ENCODE data around the gene USP33. TPM values are rescaled to one million over a fixed set of nuclear protein-coding genes. Genes with fewer than 3 reads are reported as not detected.

Gene USP33
- total and polyA plus RNA-seq, 9 of the 15 experiments (the other 6 are each of a cell fraction or from before 2014, with no cell fraction given), result 22.4 to 83.5 (median 44.7) TPM

GRCh38 chr1:77725706-77726105 lies 33.9 kb downstream of the USP33 start:
- Histone ChIP-seq H3K9ac (ENCODE audit: insufficient read depth in 1 of 2, low read depth in 2 of 2, low read length in 2 of 2) (no peak overlapping the region), H3K36me3 (ENCODE audit: control insufficient read depth, insufficient read depth, low read length) (peaks cover 79% of the 10 kb centered on the region), H4K20me1 (replicated peaks; ENCODE audit: control insufficient read depth, insufficient read depth, low read length) (no peaks in the 10 kb centered on the region; the same call in 1 of the 2 replicates), H3K9me3 (replicated peaks; ENCODE audit: control insufficient read depth, insufficient read depth, low read depth, low read length) (no peaks in the 10 kb centered on the region), H3K4me2 (ENCODE audit: insufficient read depth, low read length) (no peak overlapping the region), H3K4me3 (no peak overlapping the region), H3K4me1 (replicated peaks in 1 of 2; ENCODE audit: control insufficient read depth in 2 of 2, insufficient read depth in 2 of 2, low read length in 2 of 2) (peaks cover 7 to 8% of the 10 kb centered on the region in 2 experiments; a peak in 4 of 5 replicates), H3K27me3 (ENCODE audit: control insufficient read depth in 2 of 2, insufficient read depth in 2 of 2, low read length in 2 of 2) (no peaks in the 10 kb centered on the region), H3K27ac (ENCODE audit: extremely low read depth, low read depth, low read length) (no peak overlapping the region), H3K9me1 (ENCODE audit: control insufficient read depth, insufficient read depth, low read length) (no peaks in the 10 kb centered on the region), H3K79me2 (ENCODE audit: control insufficient read depth, insufficient read depth, low read length) (no peaks in the 10 kb centered on the region), H2AFZ (ENCODE audit: low read depth, low read length) (no peak overlapping the region)
- intact Hi-C loops (cut with micrococcal nuclease) (no loop called here), in situ Hi-C loops (cut with MboI) (no loop called here)
- DNase-seq (ENCODE audit: extremely low read depth in 1 of 4, low spot score in 3 of 4) (no peak), ATAC-seq (no peak), FAIRE-seq (no peak)
- no TSS peak for BruUV-seq (replicated peaks)
- CTCF ChIA-PET (ENCODE audit: low intra/inter-chr PET ratio), result no interaction called here
- whole genome bisulfite sequencing (ENCODE audit: insufficient coverage, low coverage, missing lambda C conversion rate), result 98% methylated on average over 4 of the region's 4 CpGs
- POLR2A ChIA-PET, result interaction anchor here (1.0 kb wide), 1 partner anchor 22 kb away, joined by 3 read pairs; no protein-coding TSS in a partner anchor
- TF ChIP-seq, protein P1, sequence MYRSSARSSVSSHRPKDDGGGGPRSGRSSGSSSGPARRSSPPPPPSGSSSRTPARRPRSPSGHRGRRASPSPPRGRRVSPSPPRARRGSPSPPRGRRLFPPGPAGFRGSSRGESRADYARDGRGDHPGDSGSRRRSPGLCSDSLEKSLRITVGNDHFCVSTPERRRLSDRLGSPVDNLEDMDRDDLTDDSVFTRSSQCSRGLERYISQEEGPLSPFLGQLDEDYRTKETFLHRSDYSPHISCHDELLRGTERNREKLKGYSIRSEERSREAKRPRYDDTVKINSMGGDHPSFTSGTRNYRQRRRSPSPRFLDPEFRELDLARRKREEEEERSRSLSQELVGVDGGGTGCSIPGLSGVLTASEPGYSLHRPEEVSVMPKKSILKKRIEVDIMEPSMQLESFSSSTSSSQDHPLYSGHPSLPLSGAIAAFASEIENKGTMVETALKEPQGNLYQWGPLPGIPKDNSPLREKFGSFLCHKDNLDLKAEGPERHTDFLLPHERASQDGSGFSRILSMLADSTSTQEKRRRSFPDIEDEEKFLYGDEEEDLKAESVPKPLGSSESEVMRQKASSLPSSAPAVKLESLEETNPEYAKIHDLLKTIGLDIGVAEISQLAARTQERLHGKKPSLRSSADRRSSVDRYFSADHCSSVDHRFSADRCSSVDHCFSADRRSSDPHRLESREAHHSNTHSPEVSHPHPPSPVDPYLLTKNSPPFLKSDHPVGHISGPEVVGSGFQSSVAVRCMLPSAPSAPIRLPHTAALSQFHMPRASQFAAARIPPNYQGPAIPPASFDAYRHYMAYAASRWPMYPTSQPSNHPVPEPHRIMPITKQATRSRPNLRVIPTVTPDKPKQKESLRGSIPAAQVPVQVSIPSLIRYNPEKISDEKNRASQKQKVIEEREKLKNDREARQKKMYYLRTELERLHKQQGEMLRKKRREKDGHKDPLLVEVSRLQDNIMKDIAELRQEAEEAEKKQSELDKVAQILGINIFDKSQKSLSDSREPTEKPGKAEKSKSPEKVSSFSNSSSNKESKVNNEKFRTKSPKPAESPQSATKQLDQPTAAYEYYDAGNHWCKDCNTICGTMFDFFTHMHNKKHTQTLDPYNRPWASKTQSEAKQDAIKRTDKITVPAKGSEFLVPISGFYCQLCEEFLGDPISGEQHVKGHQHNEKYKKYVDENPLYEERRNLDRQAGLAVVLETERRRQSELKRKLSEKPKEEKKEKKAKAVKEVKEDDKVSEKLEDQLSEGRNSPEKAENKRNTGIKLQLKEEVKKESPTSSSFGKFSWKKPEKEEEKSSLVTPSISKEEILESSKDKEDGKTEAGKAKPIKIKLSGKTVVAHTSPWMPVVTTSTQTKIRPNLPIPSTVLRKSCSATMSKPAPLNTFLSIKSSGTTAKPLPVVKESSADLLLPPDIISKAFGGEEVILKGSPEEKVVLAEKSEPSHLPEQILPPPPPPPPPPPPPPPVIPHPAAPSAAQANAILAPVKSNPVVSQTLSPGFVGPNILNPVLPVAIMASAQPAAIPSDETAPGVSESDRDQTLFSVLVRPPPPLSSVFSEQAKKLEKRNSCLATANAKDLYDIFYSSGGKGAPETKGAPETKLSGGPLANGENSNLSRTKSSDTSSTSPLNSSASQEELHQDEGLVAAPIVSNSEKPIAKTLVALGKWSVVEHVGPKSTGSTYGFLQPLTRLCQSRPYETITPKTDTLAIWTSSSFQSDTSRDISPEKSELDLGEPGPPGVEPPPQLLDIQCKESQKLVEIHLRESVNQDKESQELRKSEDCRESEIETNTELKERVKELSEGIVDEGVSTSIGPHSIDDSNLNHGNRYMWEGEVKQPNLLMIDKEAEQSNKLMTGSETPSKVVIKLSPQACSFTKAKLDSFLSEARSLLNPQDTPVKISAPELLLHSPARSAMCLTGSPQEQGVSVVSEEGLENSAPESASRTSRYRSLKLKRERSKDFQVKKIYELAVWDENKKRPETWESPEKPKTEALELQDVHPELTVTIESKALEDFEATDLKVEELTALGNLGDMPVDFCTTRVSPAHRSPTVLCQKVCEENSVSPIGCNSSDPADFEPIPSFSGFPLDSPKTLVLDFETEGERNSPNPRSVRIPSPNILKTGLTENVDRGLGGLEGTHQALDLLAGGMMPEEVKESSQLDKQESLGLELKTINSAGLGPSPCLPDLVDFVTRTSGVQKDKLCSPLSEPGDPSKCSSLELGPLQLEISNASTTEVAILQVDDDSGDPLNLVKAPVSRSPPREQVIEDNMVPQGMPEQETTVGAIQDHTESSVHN (IDR thresholded peaks at IDR 0.05; ENCODE audit: borderline replicate concordance in 1 of 2, low read depth in 1 of 2), result no peak
- TF ChIP-seq MAFG (tag; conservative IDR thresholded peaks at IDR 0.05), result peak; percentile 80
- TF ChIP-seq ZNF639 (CRISPR knock-in tag; conservative IDR thresholded peaks at IDR 0.05 in 1 of 2, IDR thresholded peaks at IDR 0.05 in 1 of 2), result no peak
- TF ChIP-seq C11orf30 (IDR thresholded peaks at IDR 0.05; ENCODE audit: low read depth), result peak; percentile 85
- peak; percentile 95 for TF ChIP-seq ZNF316 (IDR thresholded peaks at IDR 0.05)
- peak; percentile 88 for TF ChIP-seq MAFF (IDR thresholded peaks at IDR 0.05; ENCODE audit: low read length)
- no peak for TF ChIP-seq STAT6 (CRISPR knock-in tag; IDR thresholded peaks at IDR 0.05)
